MG63 (cell line): ENCODE data around the gene SPRED3. TPM values are rescaled to one million over a fixed set of nuclear protein-coding genes. Genes with fewer than 3 reads are reported as not detected.
"Not testable (repeated sequence)": the region's sequence is repeated elsewhere in the genome, so short reads cannot be mapped to it uniquely, and the experiment has no call there.

Experiments used
- DNase-seq: peaks from one replicate; pipeline ENCODE4 v3.0.0-alpha.2; 2020
- H3K27me3 ChIP-seq: fragments of 250-450 bp; sonication (Bioruptor Pico); 2 replicates; pipeline ENCODE4 v1.5.1; 2020; ENCODE audit warnings: mild to moderate bottlenecking, moderate library complexity
- H3K36me3 ChIP-seq: fragments of 250-450 bp; sonication (Bioruptor Pico); 2 replicates; pipeline ENCODE4 v1.5.1; 2020; ENCODE audit warnings: mild to moderate bottlenecking, moderate library complexity
- H3K4me3 ChIP-seq: fragments of 250-450 bp; sonication (Bioruptor Pico); 2 replicates; pipeline ENCODE4 v1.5.1; 2020; ENCODE audit warnings: mild to moderate bottlenecking, moderate library complexity
- H3K9me3 ChIP-seq: fragments of 250-450 bp; sonication (Bioruptor Pico); 2 replicates; pipeline ENCODE4 v1.5.1; 2020; ENCODE audit warnings: mild to moderate bottlenecking, moderate library complexity
- total RNA-seq: library from RNA; depleted of rRNA; stranded (reverse); fragments of >200 nt; shearing (Covaris generic); gene quantifications from 2 replicates; pipeline ENCODE4 v1.2.3, GENCODE V29; 2014; ENCODE audit warnings: low replicate concordance; rRNA removed

Gene SPRED3, protein sequence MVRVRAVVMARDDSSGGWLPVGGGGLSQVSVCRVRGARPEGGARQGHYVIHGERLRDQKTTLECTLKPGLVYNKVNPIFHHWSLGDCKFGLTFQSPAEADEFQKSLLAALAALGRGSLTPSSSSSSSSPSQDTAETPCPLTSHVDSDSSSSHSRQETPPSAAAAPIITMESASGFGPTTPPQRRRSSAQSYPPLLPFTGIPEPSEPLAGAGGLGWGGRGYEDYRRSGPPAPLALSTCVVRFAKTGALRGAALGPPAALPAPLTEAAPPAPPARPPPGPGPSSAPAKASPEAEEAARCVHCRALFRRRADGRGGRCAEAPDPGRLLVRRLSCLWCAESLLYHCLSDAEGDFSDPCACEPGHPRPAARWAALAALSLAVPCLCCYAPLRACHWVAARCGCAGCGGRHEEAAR
- 0.49 and 4.5 TPM in 2 replicates for total RNA-seq

GRCh38 chr19:38388349-38389100, at the start of gene SPRED3:
SPRED3 (plus strand) TSS chr19:38388697; CDS start chr19:38390303, 1,606 bp downstream.
- H3K36me3 ChIP-seq = peaks cover 17% of the 10 kb centered on the region
- no peaks in the 10 kb centered on the region for H3K9me3 ChIP-seq
- DNase-seq = peak; percentile 57
- H3K4me3 ChIP-seq = peak within 1 kb of the TSS; percentile 63
- no peaks in the 10 kb centered on the region for H3K27me3 ChIP-seq

- not testable (repeated sequence) for DNase-seq, H3K27me3 ChIP-seq, H3K9me3 ChIP-seq, H3K36me3 ChIP-seq, H3K4me3 ChIP-seq
Observed at GRCh38 chr19:38339011-38339410, 49.5 kb upstream of the SPRED3 start.

DNA sequence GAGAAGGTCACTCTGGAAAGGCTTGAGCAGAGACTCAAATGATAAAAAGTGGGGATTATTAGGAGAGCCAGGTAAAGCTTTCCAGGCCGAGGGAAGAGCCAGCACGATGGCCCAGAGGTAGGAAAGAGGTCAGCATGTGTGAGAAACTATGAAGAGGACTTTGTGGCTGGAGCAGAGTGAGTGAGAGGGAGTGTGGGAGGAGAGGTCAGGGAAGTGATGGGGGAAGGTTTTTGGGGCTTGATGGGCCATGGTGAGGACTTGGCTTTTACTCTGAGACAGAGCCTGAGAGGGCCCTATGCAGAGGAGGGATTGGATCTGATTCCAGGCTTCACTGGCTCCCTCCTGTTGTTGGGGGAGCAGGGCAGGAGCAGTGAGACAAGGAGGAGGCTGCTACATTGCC, 47.6 kb upstream of the SPRED3 start:
- H3K9me3 ChIP-seq = no peaks in the 10 kb centered on the region
- no peak for DNase-seq
- no peak overlapping the region for H3K4me3 ChIP-seq
- no peaks in the 10 kb centered on the region for H3K27me3 ChIP-seq
- H3K36me3 ChIP-seq = no peaks in the 10 kb centered on the region

DNA sequence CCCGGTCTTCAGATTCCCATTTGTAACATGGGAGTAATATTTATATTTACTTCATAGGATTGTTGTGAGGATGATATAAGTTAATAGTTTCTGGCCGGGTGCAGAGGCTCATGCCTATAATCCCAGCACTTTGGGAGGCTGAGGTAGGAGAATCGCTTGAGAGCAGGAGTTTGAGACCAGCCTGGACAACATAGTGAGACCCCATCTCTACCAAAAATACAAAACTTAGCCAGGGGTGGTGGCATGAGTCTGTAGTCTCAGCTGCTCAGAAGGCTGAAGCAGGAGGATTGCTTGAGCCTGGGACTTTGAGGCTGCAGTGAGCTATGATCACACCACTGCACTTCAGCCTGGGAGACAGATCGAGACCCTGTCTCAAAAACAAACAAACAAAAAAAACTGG, 41.7 kb upstream of the SPRED3 start:
- DNase-seq = no peak
- no peak overlapping the region for H3K4me3 ChIP-seq
- H3K9me3 ChIP-seq = no peaks in the 10 kb centered on the region

DNA sequence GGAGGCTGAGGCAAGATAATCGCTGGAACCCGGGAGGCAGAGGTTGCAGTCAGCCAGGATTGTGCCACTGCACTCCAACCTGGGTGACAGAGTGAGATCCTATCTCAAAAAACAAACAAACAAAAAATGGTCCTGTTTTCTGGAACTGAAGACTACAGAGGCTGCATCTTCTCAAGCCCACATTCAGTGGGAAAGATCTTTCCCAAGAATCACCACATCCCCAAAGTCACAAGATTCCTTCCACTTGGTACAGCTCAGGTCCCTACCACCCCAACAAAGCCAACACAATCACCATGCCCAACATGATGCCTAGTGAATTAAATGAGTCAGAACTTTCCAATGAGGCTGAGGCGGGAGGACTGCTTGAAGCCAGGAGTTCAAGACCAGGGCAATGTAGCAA, 37.6 kb upstream of the SPRED3 start:
- Histone ChIP-seq H3K9me3 (no peaks in the 10 kb centered on the region), H3K27me3 (0 out of 2 replicates have a peak, but pooled peaks cover 3% of the 10 kb centered on the region), H3K36me3 (no peaks in the 10 kb centered on the region), H3K4me3 (no peak overlapping the region)
- no peak for DNase-seq

More for the DNA sequence above, 41.7 kb upstream of the SPRED3 start:
- H3K36me3 ChIP-seq = no peaks in the 10 kb centered on the region
- H3K27me3 ChIP-seq = no peaks in the 10 kb centered on the region

DNA sequence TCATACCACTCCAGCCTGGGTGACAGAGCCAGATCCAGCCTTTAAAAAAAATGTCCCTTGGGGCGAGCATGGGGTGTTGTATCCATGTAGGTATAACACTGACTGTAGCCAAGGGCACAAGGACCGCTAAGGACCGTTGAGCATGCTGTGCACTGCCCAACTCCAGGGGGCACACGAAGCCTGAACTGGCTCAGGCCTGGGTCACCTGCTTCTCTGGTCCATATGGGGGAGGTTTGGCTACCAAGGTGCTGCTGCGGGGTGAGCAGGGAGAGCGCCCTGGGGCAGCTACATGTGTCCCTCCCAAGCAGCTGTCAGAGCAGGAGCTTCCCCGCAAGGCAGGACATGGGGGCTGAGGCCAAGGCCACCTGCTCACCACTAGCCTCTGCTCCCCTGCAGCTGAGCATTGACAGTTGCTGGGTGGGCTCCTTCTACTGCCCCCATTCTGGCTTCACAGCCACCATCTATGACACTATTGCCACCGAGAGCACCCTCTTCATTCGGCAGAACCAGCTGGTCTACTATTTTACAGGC, 36.6 kb upstream of the SPRED3 start:
- H3K36me3 ChIP-seq = no peaks in the 10 kb centered on the region
- peaks cover 9% of the 10 kb centered on the region; the same call in 1 of the 2 replicates for H3K27me3 ChIP-seq
- no peak overlapping the region for H3K4me3 ChIP-seq
- DNase-seq = no peak
- no peaks in the 10 kb centered on the region for H3K9me3 ChIP-seq

DNA sequence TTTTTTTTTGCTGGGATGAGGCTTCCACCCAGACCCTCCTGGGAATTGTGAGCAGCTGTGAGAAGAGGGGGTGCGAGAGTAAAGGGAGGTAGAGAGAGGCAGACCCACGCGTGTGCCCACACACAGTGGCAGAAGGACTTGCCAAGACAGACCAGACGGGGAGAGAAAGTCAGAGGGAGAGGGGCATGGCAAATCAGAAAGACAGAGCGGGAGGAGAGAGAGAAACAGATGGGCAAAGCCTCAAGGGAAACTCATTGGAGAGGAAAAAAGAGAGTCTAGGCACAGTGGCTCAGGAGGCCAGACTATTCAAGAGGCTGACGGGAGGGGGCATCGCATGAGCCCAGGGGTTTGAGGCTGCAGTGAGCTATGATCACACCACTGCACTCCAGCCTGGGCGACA, 35.9 kb upstream of the SPRED3 start:
- Histone ChIP-seq H3K4me3 (no peak overlapping the region), H3K36me3 (no peaks in the 10 kb centered on the region), H3K9me3 (no peaks in the 10 kb centered on the region), H3K27me3 (peaks cover 11% of the 10 kb centered on the region; the same call in 1 of the 2 replicates)
- DNase-seq = no peak

DNA sequence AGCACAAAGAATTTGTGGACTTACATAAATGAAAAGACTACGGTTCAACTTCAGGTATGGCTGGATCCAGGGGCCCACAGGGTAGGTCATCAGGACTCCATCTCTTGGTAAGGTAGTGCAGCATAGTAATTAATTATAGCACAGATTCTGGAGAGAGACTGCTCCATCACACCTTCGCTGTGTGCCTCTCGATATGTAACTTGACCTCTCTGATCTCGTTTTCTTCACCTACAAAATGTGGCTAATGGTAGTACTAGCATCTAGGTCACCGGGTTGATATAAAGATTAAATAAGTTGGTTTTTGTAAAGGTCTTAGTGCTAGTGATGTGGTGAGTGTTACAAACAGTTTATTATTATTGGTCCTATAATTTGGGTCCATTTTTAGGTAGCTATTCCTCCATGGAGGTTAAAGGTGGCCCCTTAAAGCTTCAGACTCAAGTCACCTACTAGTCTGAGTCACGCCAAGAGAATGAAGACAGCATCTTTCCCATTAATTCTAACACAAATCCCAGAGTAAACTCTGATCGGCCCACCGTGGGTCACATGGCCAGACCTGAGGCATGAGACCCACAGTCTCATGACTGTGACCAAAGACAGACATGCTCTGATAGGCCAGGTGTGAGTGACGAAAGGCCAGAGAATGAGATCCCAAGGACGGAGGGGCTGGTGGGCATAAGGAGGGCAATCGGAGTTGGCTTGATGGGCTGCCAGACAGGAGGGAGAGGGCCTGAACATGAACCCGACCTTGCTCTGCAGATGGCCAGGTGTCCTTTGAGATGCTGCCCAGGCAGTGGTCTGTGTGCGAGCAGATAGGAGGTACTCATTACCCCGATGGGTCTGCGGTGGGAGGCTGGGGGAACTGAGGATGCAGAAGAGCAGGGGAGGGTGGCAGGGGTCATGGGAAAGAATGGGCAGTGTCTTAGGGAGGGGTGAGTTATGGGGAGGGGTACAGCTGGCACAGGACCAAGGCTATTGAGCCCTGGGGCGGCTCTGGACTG, 32.5 kb upstream of the SPRED3 start:
- peaks cover 32% of the 10 kb centered on the region for H3K27me3 ChIP-seq
- DNase-seq = no peak

DNA sequence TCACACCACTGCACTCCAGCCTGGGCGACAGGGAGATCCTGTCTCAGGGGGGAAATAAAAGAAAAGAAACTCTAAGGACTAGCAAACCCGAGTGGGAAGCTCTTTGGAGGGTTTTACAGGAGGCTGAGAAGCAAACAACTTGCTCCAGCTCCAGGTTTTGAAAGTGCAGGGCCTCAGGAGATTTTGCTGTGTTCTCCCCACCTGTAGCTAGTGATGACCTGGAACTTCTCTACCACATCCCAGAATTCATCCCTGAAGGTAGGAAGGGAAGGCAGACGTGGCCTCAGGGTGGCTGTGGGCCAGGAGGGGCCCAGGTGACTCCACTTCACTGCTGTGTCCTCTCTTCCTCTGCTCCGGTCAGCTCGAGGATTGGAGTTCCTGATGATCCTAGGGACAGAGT, 30.4 kb upstream of the SPRED3 start:
- no peaks in the 10 kb centered on the region for H3K9me3 ChIP-seq
- H3K27me3 ChIP-seq = peaks cover 39% of the 10 kb centered on the region

More for the DNA sequence above, 32.5 kb upstream of the SPRED3 start:
- H3K4me3 ChIP-seq = no peak overlapping the region
- H3K36me3 ChIP-seq = no peaks in the 10 kb centered on the region
- H3K9me3 ChIP-seq = no peaks in the 10 kb centered on the region

GRCh38 chr19:38359242-38360021, 29.1 kb upstream of the SPRED3 start:
- Histone ChIP-seq H3K27me3 (peaks cover 39% of the 10 kb centered on the region), H3K36me3 (no peaks in the 10 kb centered on the region), H3K9me3 (no peaks in the 10 kb centered on the region), H3K4me3 (no peak overlapping the region)
- no peak for DNase-seq

More for the DNA sequence above, 30.4 kb upstream of the SPRED3 start:
- Histone ChIP-seq H3K4me3 (no peak overlapping the region), H3K36me3 (no peaks in the 10 kb centered on the region)
- DNase-seq = no peak

DNA sequence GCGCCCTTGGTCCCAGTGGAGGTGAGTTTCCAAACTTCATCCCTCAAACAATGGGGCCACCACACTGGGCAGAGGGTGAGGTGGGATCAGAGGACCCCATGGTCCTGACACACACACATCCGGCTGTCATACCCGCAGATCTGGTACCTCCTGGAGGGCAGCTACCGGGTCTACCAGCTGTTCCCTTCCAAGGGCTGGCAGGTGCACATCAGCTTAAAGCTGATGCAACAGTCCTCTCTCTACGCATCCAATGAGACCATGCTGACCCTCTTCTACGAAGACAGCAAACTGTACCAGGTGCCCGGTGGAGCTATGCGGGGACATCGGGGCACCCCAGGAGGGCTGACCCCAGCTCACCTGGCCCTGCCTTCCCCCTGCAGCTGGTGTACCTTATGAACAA, 28.1 kb upstream of the SPRED3 start:
- peaks cover 40% of the 10 kb centered on the region for H3K27me3 ChIP-seq
- no peaks in the 10 kb centered on the region for H3K9me3 ChIP-seq
- H3K4me3 ChIP-seq = no peak overlapping the region
- no peak for DNase-seq
- H3K36me3 ChIP-seq = no peaks in the 10 kb centered on the region

GRCh38 chr19:38360839-38361631, 27.5 kb upstream of the SPRED3 start:
- H3K27me3 ChIP-seq = peaks cover 39% of the 10 kb centered on the region
- DNase-seq = no peak
- H3K36me3 ChIP-seq = no peaks in the 10 kb centered on the region
- no peaks in the 10 kb centered on the region for H3K9me3 ChIP-seq
- peak overlapping the region; percentile 57 for H3K4me3 ChIP-seq

GRCh38 chr19:38361633-38362075, 26.8 kb upstream of the SPRED3 start:
- Histone ChIP-seq H3K27me3 (peaks cover 35% of the 10 kb centered on the region), H3K9me3 (no peaks in the 10 kb centered on the region), H3K4me3 (peak overlapping the region; percentile 57), H3K36me3 (no peaks in the 10 kb centered on the region)
- DNase-seq = peak; percentile 83

DNA sequence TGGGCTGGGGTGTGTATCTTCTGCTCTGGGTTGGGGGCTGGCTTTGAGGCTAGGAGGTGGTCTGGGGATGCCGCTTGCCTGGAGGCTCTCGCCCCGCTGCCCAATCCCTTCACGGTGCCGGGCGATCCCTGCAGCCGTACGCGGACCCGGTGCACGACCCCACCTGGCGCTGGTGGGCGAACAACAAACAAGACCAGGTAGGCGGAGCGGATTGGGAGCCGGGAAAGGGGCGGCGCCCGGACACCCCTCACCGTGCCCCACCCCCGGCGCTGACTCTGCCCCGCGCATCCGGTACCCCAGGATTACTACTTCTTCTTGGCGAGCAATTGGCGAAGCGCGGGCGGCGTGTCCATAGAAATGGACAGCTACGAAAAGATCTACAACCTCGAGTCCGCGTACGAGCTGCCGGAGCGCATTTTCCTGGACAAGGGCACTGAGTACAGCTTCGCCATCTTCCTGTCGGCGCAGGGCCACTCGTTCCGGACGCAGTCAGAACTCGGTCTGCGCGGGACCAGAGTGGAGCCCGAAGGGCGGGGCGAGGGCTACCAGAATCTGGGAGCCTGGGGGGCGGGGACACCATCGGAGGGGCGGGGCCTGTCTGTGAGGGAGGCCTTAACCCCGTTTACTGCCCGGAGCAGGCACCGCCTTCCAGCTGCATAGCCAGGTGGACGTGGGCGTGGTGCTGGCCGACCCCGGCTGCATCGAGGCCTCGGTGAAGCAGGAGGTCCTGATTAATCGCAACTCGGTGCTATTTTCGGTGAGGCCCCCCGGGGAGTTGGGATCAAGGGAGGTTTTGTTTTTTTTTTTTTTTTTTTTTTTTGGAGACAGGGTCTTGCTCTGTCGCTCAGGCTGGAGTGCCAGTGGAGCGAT, 26.2 kb upstream of the SPRED3 start:
- no peaks in the 10 kb centered on the region for H3K9me3 ChIP-seq
- H3K27me3 ChIP-seq = peaks cover 31% of the 10 kb centered on the region
- peak overlapping the region; percentile 57 for H3K4me3 ChIP-seq
- no peaks in the 10 kb centered on the region for H3K36me3 ChIP-seq
- peak; percentile 88 for DNase-seq
